GM19468 (cell line): ENCODE measurements around the gene ZBTB22.
A peak's percentile ranks its signal among the peaks of the same experiment; 100 is the strongest.
"Not testable (repeated sequence)": the region's sequence is repeated elsewhere in the genome, so short reads cannot be mapped to it uniquely, and the experiment has no call there.

Experiments used
- ATAC-seq: cut with Tn5 transposase; IDR thresholded peaks from one replicate; pipeline ENCODE4 v1.9.1; 2021; ENCODE audit warnings: mild to moderate bottlenecking, moderate library complexity, moderate number of reproducible peaks; ENCODE audit not compliant: unreplicated experiment; ENCODE audit errors: extremely low read depth

ZBTB22 gene

GRCh38 chr6:33285214-33285613 lies 32.3 kb downstream of the ZBTB22 start:
- ATAC-seq, result not testable (repeated sequence)

DNA sequence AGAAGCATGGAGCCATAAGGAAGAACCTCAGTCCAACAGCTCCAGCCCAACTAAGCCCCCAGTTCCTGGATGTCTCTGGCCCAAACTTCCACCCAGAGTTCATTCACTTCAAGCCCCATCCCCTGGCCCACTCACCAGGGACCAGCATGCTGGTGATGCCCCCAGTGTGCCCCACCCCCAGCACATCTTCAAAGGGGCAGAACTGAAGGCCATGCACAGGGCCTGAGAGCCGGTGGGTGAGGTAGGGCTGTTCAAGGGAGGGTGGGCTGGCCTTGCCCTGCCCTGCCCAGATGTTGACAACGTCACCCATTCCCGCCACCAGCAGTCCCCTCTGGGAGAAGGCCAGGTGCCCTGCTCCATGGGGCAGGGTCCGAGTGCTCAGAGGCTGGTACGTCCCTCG lies 37.0 kb downstream of the ZBTB22 start:
- no peak for ATAC-seq

- ATAC-seq, result no peak
These were observed 37.5 kb downstream of the ZBTB22 start for GRCh38 chr6:33279971-33280511.

GRCh38 chr6:33279257-33279695 lies 38.3 kb downstream of the ZBTB22 start:
- no peak for ATAC-seq

- no peak for ATAC-seq
These were observed 38.7 kb downstream of the ZBTB22 start for GRCh38 chr6:33278810-33279209.

- ATAC-seq, result no peak
These were observed 39.2 kb downstream of the ZBTB22 start for GRCh38 chr6:33278392-33278741.

GRCh38 chr6:33277663-33278391 lies 39.7 kb downstream of the ZBTB22 start:
- no peak for ATAC-seq

- peak; percentile 15 for ATAC-seq
These were observed 40.5 kb downstream of the ZBTB22 start, which contains the start of gene B3GALT4 for GRCh38 chr6:33276864-33277662. B3GALT4 (plus strand) TSS chr6:33277123; CDS start chr6:33277420, 297 bp downstream.

GRCh38 chr6:33276581-33276863 lies 41.0 kb downstream of the ZBTB22 start:
- ATAC-seq, result no peak

GRCh38 chr6:33275795-33276580 lies 41.6 kb downstream of the ZBTB22 start:
- ATAC-seq, result not testable (repeated sequence)

- ATAC-seq, result no peak
These were observed 43.3 kb downstream of the ZBTB22 start for GRCh38 chr6:33273924-33274902.

DNA sequence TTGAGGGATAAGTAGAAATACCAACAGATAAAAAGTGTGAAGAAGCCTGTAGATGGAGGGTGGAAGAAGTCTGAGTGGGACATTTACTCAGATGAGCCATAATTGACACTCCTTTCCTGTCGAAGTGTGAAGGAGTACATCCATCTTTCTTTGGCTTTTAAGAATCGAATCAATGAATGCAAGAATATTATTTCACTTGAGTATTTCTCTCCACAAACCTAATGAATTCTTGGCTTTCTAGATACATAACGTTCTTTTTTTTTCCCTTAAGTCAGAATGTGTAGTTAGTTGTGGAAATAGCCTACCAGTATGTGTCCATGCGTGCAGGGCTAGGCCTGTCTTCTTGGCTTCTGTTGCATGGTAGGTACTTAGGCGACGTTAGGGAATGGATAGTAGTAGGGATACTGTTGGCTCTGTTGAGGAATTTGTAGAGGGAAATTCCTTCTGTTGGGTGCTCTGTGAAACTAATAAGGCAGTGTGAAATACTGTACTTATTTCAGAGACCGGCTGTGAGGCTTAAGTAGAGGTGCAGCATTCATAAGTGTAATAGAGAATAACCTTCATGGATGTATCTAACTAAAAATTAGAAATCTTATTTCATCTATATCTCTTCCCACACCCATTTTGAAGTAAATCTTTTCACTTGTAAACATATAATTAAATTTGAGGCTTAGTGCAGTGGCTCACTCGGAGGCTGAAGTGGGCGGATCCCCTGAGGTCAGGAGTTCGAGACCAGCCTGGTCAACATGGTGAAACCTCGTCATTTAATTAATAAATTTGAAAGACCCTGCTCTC lies 44.2 kb downstream of the ZBTB22 start:
- no peak for ATAC-seq

- no peak for ATAC-seq
These were observed 45.0 kb downstream of the ZBTB22 start for GRCh38 chr6:33272275-33273128.

DNA sequence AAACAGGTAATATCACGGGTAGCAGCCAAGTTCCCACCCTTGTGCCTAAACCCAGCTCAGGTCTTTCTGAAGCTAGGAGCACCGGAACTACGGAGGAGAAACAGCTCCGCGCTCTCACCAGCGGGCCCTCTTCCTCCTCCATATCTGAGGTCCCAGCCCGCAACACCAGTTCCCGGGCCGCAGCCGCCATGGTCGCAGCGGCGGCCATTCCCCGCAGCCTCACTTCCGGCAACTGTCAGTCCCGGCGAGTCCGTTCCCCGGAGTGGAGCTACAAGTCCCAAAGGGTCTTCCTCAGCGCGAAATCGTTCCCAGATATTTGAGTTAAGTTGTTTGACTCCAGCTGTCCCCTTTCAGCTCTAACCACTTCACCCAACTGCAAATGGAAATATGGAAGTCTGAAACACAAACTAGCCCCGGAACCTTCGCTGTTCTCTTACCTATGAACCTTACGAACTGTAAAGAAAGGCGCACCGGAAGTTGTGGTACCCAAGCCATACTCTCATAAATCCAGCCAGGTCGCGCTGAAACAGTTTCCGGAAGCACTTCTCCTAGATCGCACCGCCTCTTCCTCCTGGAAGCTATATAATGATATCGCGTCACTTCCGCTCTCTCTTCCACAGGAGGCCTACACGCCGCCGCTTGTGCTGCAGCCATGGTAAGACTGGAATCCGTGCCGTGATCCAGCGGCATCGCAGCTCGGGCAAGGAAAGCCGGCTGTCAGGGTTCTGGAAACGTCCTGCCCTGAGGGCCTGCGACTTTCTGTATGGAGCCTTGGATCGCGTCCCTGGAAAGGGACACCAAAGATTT lies 45.9 kb downstream of the ZBTB22 start, which contains the start of the genes RPS18 and VPS52:
Gene RPS18, plus strand, starts transcription at position 608 of the 807 bp plus-strand sequence. Its CDS starts 45 bp downstream, at position 653.
Gene VPS52, minus strand, starts transcription at position 409 of the 807 bp plus-strand sequence. Its CDS starts 201 bp downstream, at position 208.
- peak; percentile 33 for ATAC-seq

GRCh38 chr6:33271117-33271467 lies 46.5 kb downstream of the ZBTB22 start:
- no peak for ATAC-seq
